Rectal smooth muscle tissue (tissue), 1 donor: Measurements from ENCODE around the gene GAREM1.
"Not testable (repeated sequence)": the region's sequence is repeated elsewhere in the genome, so short reads cannot be mapped to it uniquely, and the experiment has no call there.

Source experiments
- H3K27ac ChIP-seq: one replicate; pipeline ENCODE4 v1.7.0; 2013; ENCODE audit warnings: low read depth, low read length, inconsistent platforms
- H3K27me3 ChIP-seq: one replicate; pipeline ENCODE4 v1.7.0; 2013; ENCODE audit warnings: low read length; ENCODE audit not compliant: control insufficient read depth, insufficient read depth
- H3K36me3 ChIP-seq: one replicate; pipeline ENCODE4 v1.7.0; 2013; ENCODE audit warnings: low read length; ENCODE audit not compliant: control insufficient read depth, insufficient read depth
- H3K4me1 ChIP-seq: one replicate; pipeline ENCODE4 v1.7.0; 2013; ENCODE audit warnings: low read length; ENCODE audit not compliant: control insufficient read depth, insufficient read depth
- H3K4me3 ChIP-seq: one replicate; pipeline ENCODE4 v1.7.0; 2013; ENCODE audit warnings: low read length
- H3K9ac ChIP-seq: one replicate; pipeline ENCODE4 v1.7.0; 2013; ENCODE audit warnings: low read length

Gene GAREM1

DNA sequence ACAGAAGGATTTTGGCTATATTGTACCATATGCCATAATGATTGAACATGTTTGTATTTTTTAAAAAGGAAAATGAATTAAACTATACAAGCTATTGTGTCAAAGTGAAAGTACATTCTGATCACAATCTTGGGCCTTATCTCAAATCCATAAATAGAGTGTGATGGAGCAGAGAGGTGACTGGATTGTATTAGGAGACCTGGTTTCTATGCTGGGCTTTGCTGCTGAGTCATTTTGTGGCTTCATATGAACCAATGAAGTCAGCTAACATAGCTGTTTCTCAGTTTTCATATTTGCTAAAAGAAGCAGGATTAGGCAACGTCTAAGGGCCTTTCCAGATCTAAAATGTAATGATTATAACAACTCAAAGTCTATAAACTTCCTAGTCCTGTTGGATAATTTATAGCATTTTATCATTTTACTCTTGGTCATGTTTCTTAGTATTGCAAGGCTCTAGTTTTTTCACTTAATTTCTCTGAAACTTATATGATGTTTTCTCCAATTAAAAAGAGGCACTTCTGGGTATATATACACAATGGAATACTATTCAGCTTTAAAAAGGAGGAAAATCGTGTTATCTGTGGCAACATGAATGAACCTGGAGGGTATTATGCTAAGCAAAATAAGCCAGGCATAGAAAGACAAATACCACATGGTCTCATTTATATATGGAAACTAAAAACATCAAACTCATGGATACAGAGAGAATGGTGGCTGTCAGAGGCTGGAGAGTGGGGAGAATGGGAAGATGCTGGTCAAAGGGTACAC lies 168.5 kb downstream of the GAREM1 start:
- no peaks in the 10 kb centered on the region for H3K27me3 ChIP-seq
- H3K36me3 ChIP-seq, result no peaks in the 10 kb centered on the region
- H3K4me3 ChIP-seq, result no peak overlapping the region
- no peak overlapping the region for H3K27ac ChIP-seq
- no peak overlapping the region for H3K9ac ChIP-seq
- H3K4me1 ChIP-seq, result no peaks in the 10 kb centered on the region

DNA sequence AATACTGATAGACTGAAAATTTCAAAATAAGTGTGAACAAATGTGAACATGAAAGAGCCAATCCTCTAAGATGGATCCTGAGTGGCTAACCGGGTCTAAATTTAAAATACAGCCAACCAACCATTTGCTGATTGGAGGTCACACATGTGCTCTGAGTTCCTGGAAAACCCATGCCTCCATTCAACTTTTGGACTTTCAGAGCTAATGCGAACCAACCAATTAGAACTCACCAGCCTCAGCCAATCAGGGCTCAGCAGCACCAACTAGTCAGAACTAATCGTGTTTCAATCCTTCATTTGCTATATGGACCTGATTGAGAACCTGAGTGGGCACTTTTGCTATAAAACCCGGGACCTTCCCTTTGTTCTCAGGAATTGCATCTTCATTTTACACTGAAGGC lies 169.3 kb downstream of the GAREM1 start:
- H3K9ac ChIP-seq, result no peak overlapping the region
- H3K27ac ChIP-seq, result no peak overlapping the region
- no peaks in the 10 kb centered on the region for H3K4me1 ChIP-seq
- H3K27me3 ChIP-seq, result no peaks in the 10 kb centered on the region
- H3K4me3 ChIP-seq, result no peak overlapping the region
- H3K36me3 ChIP-seq, result no peaks in the 10 kb centered on the region

DNA sequence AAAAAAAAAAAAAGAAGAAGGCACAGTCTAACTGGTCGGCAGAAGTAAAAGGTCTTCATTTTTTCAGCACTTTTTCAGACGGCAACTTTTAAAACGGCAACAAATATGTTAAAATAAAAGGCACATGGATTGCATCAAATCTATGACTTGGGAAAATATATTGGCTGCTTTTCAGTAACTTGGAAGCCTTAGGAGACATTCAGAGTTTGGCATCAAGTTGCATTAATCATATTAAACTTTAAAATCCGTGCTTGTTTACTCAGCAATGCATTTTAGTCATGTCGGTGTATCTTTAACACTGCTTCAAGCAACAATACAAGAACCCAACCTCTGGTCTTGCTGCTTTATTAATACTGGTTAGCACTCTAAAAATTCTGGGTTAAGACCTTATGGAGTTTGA lies 169.8 kb downstream of the GAREM1 start:
- no peaks in the 10 kb centered on the region for H3K4me1 ChIP-seq
- H3K27me3 ChIP-seq, result no peaks in the 10 kb centered on the region
- H3K4me3 ChIP-seq, result no peak overlapping the region
- H3K9ac ChIP-seq, result no peak overlapping the region
- no peak overlapping the region for H3K27ac ChIP-seq
- H3K36me3 ChIP-seq, result no peaks in the 10 kb centered on the region

DNA sequence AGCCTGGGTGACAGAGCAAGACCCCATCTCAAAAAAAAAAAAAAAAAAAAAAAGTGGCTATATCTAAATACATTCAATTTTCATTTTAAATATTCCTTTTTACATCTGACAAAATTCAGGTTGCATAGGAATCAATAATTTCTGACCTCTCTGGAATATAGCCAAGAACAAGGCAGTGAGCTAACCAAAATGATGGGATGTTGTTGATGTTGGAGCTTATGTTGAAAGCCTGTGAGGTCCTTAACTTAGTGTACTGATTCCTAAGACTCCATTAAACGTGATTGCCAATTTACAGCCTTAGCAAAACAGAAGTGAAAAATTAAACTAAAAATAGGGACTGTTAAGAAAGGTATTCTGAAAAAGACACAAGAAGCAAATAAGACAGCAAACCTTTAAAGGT lies 171.2 kb downstream of the GAREM1 start:
- no peak overlapping the region for H3K9ac ChIP-seq
- no peak overlapping the region for H3K27ac ChIP-seq
- H3K4me3 ChIP-seq, result no peak overlapping the region
- H3K36me3 ChIP-seq, result no peaks in the 10 kb centered on the region
- H3K4me1 ChIP-seq, result no peaks in the 10 kb centered on the region
- no peaks in the 10 kb centered on the region for H3K27me3 ChIP-seq

DNA sequence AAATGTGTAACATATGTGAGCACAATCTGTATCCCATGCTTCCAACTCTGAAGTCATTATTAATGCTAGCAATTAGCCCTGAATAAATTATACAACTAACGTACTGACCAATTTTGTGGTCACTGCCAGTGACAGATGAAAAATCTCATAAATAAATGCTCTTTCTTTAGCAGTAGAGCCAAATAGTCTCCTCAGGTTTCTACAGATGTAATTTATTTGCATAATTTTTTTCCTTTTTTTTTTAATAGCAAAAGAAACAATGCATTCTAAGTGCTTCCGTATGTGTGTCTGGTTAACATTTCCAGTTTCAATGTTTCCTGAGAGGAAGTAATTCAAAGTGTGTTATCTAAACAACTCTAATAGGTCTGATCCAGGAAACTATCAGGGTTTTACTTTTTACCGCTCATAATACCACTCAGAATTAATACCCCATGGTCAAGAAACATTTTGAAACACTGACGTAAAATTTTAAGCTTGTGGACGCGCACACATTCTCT lies 172.5 kb downstream of the GAREM1 start:
- Histone ChIP-seq H3K27ac (no peak overlapping the region), H3K27me3 (no peaks in the 10 kb centered on the region), H3K4me1 (no peaks in the 10 kb centered on the region), H3K36me3 (no peaks in the 10 kb centered on the region), H3K4me3 (no peak overlapping the region), H3K9ac (no peak overlapping the region)

DNA sequence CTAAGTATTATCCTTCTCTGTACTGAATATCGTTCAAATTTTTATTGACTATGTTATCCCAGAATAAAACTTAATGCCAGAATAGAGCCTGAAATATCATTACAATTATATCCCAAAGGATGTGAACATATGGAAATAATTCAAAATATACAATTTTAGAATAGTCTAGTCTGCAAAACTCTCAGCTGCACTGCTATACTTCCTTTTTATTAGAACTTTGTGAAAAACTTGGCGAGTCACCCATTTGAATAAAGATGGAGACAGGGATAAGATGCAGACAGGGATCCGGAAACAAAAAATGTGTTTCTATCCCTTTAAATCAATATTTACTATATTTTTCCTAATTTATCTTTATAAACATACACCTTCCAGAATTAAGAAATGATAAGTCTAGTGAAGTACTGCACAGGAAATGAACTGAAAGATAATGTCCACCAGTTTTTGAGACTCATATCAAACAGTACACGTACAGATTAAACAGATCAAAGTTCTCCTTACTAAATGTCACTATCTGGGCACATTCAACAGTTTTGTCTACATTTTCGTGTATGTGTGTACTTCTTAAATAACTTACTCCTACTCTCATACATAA lies 173.0 kb downstream of the GAREM1 start:
- Histone ChIP-seq H3K4me3 (no peak overlapping the region), H3K9ac (no peak overlapping the region), H3K36me3 (no peaks in the 10 kb centered on the region), H3K27ac (no peak overlapping the region), H3K4me1 (no peaks in the 10 kb centered on the region), H3K27me3 (no peaks in the 10 kb centered on the region)

DNA sequence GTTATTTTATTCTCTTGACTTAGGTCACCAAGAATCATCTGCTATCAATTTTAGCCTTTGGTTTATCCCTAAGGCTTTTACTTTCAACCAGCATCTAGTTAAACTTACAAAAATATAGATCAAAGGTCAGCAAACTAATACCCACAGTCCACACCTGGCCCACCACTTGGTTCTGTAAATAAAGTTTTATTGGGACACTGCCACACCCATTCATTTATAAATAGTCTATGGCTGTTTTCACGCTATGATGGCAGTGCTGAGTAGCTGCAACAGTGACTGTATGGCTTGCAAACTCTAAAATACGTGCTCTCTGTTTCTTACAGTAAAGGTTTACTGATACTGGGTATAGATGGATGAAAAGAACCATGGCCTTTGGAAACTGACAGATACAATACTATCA lies 173.8 kb downstream of the GAREM1 start:
- H3K27ac ChIP-seq, result no peak overlapping the region
- H3K4me3 ChIP-seq, result no peak overlapping the region
- H3K27me3 ChIP-seq, result no peaks in the 10 kb centered on the region
- H3K36me3 ChIP-seq, result no peaks in the 10 kb centered on the region
- no peak overlapping the region for H3K9ac ChIP-seq
- no peaks in the 10 kb centered on the region for H3K4me1 ChIP-seq

DNA sequence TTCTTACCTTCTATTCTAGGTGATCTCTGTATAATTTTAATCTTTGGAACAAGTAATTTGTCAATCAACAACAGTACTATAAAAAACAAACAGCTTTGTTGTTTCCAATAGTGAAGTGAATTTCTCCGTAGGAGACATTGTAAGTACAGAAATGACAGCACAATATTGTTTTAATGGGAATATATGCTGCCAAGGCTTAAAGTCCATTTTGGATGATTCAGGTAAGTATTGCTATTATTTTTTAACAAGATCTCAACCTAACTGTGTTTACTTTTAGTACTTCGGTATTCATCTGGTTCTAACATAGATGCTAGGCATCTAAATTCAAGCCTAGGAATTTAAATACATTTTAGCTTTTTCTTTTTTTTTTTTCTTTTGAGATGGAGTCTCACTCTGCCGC lies 175.1 kb downstream of the GAREM1 start:
- H3K36me3 ChIP-seq, result no peaks in the 10 kb centered on the region
- H3K4me1 ChIP-seq, result no peaks in the 10 kb centered on the region
- no peaks in the 10 kb centered on the region for H3K27me3 ChIP-seq
- no peak overlapping the region for H3K27ac ChIP-seq
- H3K4me3 ChIP-seq, result no peak overlapping the region
- no peak overlapping the region for H3K9ac ChIP-seq

DNA sequence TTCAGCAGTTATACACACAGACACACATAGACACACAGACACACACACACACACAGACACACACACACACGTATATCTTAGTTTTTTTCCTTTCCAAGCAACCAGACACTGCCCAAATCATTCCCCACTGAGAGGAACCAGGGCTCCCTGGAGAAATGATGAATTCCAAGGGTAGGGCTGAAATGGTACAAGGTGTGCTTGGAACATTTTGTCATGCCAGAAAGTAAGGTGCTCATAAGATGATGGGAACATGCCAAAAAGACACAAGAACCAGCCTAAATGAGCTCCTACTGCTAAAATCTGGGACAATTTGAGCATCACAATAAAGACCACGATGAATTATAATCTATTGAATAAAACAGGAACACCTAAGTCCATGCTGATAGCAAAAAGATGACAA lies 177.6 kb downstream of the GAREM1 start:
- no peaks in the 10 kb centered on the region for H3K36me3 ChIP-seq
- no peak overlapping the region for H3K9ac ChIP-seq
- H3K27ac ChIP-seq, result no peak overlapping the region
- H3K4me1 ChIP-seq, result no peaks in the 10 kb centered on the region
- no peak overlapping the region for H3K4me3 ChIP-seq
- H3K27me3 ChIP-seq, result no peaks in the 10 kb centered on the region

DNA sequence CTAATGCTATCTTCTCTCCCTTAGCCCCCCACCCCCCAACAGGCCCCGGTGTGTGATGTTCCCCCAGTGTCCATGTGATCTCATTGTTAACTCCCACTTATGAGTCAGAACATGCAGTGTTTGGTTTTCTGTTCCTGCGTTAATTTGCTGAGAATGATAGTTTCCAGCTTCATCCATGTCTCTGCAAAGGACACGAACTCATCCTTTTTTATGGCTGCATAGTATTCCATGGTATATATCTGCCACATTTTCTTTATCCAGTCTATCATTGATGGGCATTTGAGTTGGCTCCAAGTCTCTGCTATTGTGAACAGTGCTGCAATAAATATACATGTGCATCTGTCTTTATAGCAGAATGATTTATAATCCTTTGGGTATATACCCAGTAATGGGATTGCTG lies 179.1 kb downstream of the GAREM1 start:
- H3K9ac ChIP-seq, H3K27ac ChIP-seq, H3K36me3 ChIP-seq, H3K27me3 ChIP-seq, H3K4me1 ChIP-seq, H3K4me3 ChIP-seq: not testable (repeated sequence)

DNA sequence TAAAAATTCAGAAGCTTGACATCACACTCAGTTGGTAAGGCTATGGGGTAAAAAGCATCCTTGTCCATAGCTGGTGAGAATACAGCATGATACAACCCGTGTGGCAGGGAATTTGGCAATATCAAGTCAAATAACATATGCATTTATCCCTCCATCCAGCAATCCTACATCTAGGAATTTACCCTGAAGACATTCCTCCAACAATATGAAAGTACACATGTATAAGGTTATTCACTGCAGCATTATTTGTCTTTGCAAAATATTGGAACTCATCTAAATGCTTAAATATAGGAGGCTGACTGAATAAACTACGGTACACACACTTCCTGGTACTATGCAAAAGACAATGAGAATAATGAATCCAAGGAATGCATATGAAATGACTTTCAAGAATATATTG lies 179.9 kb downstream of the GAREM1 start:
- Histone ChIP-seq H3K36me3 (no peaks in the 10 kb centered on the region), H3K27ac (no peak overlapping the region), H3K4me3 (no peak overlapping the region), H3K27me3 (no peaks in the 10 kb centered on the region), H3K9ac (no peak overlapping the region), H3K4me1 (no peaks in the 10 kb centered on the region)

DNA sequence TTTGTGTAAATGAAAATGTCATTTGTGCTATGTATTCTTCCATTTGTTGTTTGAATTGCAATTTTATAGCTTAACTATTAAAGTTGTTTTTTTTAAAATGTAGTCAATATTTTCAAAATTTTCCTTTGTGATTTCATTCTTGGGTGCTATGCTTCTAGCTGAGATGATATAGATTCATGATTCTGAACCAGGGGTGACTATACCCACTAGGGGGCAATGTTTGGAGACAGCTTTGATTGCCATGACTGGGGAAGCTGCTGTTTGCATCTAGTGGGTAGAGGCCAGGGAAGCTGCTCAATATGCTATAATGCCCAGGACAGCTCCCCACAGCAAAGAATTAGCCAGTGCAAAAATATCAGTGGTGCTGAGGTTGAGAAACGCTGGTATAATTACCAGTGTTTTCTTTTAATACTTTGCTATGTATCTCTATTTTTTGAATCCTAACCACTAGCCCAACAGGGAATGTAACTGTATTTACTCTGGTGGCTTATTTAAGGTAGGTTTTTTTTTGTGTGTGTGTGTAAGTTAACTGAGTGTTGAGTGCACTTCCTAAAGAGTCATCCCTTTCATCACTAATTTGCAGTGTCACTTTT lies 181.1 kb downstream of the GAREM1 start:
- Histone ChIP-seq H3K9ac (no peak overlapping the region), H3K36me3 (no peaks in the 10 kb centered on the region), H3K27ac (no peak overlapping the region), H3K27me3 (no peaks in the 10 kb centered on the region), H3K4me1 (no peaks in the 10 kb centered on the region), H3K4me3 (no peak overlapping the region)

DNA sequence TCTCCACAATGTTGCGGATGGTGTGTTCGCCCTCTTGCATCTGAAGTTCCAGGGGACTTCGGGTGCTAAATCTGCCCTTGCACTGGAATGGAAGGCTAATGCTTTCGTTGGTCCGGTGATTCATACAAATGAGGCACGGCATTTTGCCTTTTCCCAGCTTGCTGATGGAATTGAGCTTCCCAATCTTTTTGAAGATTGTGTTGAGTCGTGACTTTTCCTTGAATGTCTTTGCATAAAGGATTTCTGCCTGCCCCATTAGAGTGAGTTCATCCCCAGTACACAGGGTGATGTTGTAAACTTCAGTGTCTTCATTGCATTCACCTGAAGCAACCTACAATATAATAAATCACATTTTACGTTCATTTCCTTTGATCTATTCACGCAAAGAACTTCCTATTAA lies 182.8 kb downstream of the GAREM1 start:
- Histone ChIP-seq H3K36me3 (no peaks in the 10 kb centered on the region), H3K4me1 (peaks cover 2% of the 10 kb centered on the region), H3K27me3 (no peaks in the 10 kb centered on the region), H3K9ac (no peak overlapping the region), H3K27ac (no peak overlapping the region), H3K4me3 (no peak overlapping the region)
